B cell (primary cell): Measurements from ENCODE around the gene CAPZA1. TPM values are rescaled to one million over a fixed set of nuclear protein-coding genes. Genes with fewer than 3 reads are reported as not detected.

Experiments used
- ATAC-seq: fragments of 200-7000 bp; cut with Tn5 transposase; one replicate; pipeline ENCODE4 v1.10.0; 2021; ENCODE audit warnings: low read depth, mild to moderate bottlenecking, moderate number of reproducible peaks, moderate library complexity
- CTCF ChIA-PET: fragments of 350-600 bp; sonication (Branson Sonifier 250); formaldehyde crosslinking; loops from one replicate; lab custom pipeline; 2021; ENCODE audit warnings: antibody characterized with exemption, inconsistent platforms; lab: Charles Lee
- POLR2A ChIA-PET: fragments of 350-600 bp; sonication (Branson Sonifier 250); formaldehyde crosslinking; loops from one replicate; lab custom pipeline; 2021; ENCODE audit warnings: antibody characterized with exemption; lab: Charles Lee
- DNase-seq: peaks from one replicate; pipeline ENCODE4 v3.0.0; 2013
- H2AFZ ChIP-seq: 2 replicates; pipeline ENCODE4 v1.6.1; 2012; ENCODE audit warnings: mild to moderate bottlenecking, low read depth, low read length; ENCODE audit not compliant: insufficient read depth, poor library complexity, severe bottlenecking
- H3K27ac ChIP-seq, 2 donors: 1 replicate in 1 of 2; 2 replicates in 1 of 2; pipeline ENCODE4 v1.5.1; 2012 to 2013; ENCODE audit warnings: low read length in 2 of 2, mild to moderate bottlenecking in 2 of 2, moderate library complexity in 1 of 2
- H3K27me3 ChIP-seq, 4 experiments: fragments of 200-600 bp in 1 of 4; sonication (generic) in 1 of 4; replicated peaks in 1 of 4; 1 replicate in 2 of 4; 2 replicates in 2 of 4; pipeline versions ENCODE4 v1.6.1 to v1.7.0; 2013 to 2016; ENCODE audit warnings: low read length in 3 of 4, mild to moderate bottlenecking in 2 of 4, mixed read lengths in 1 of 4, moderate library complexity in 1 of 4; ENCODE audit not compliant: insufficient read depth in 4 of 4, control insufficient read depth in 3 of 4; ENCODE audit errors: control extremely low read depth in 1 of 4
- H3K36me3 ChIP-seq, 2 experiments: replicated peaks in 1 of 2; 1 replicate in 1 of 2; 2 replicates in 1 of 2; pipeline versions ENCODE4 v1.6.1 to v1.7.1; 2013; ENCODE audit warnings: low read length in 1 of 2; ENCODE audit not compliant: insufficient read depth in 2 of 2, control insufficient read depth in 1 of 2; ENCODE audit errors: control extremely low read depth in 1 of 2, extremely low read depth in 1 of 2
- H3K4me1 ChIP-seq, 2 donors: fragments of 200-600 bp in 1 of 2; sonication (generic) in 1 of 2; 1 replicate in 1 of 2; 2 replicates in 1 of 2; pipeline versions ENCODE4 v1.5.1 to v1.6.1; 2013 to 2017; ENCODE audit warnings: low read length in 2 of 2; ENCODE audit not compliant: control insufficient read depth in 2 of 2, insufficient read depth in 2 of 2
- H3K4me2 ChIP-seq: replicated peaks from 2 replicates; pipeline ENCODE3; 2012; ENCODE audit warnings: mild to moderate bottlenecking, low read depth, low read length; ENCODE audit not compliant: poor library complexity, severe bottlenecking
- H3K4me3 ChIP-seq, 5 experiments: fragments of 200-600 bp in 1 of 5; sonication (generic) in 1 of 5; 1 replicate in 3 of 5; 2 replicates in 2 of 5; pipeline versions ENCODE4 v1.5.1 to v1.7.0; 2011 to 2016; ENCODE audit warnings: low read length in 4 of 5, mild to moderate bottlenecking in 4 of 5, low read depth in 2 of 5, control low read depth in 1 of 5, moderate library complexity in 1 of 5; ENCODE audit not compliant: insufficient read depth in 1 of 5; ENCODE audit errors: control extremely low read depth in 1 of 5, extremely low read depth in 1 of 5
- H3K79me2 ChIP-seq: fragments of 200-600 bp; sonication (generic); one replicate; pipeline ENCODE4 v1.6.0; 2016; ENCODE audit warnings: low read length; ENCODE audit not compliant: control insufficient read depth, insufficient read depth
- H3K9ac ChIP-seq: fragments of 200-600 bp; sonication (generic); 2 replicates; pipeline ENCODE4 v1.6.1; 2017; ENCODE audit warnings: mild to moderate bottlenecking, low read length, moderate library complexity
- H3K9me3 ChIP-seq, 3 donors: one replicate each; pipeline versions ENCODE4 v1.6.1 to v1.7.1; 2013; ENCODE audit warnings: low read length in 2 of 3; ENCODE audit not compliant: control insufficient read depth in 2 of 3, insufficient read depth in 1 of 3; ENCODE audit errors: control extremely low read depth in 1 of 3
- H4K20me1 ChIP-seq: 2 replicates; pipeline ENCODE4 v1.6.0; 2012; ENCODE audit warnings: mild to moderate bottlenecking, low read length; ENCODE audit not compliant: insufficient read depth, control insufficient read depth, poor library complexity, severe bottlenecking
- H3K27ac Mint-ChIP-seq: one replicate; pipeline ENCODE4 v1.8.0; 2021; ENCODE audit warnings: mixed read lengths
- H3K27me3 Mint-ChIP-seq: one replicate; pipeline ENCODE4 v1.8.0; 2021; ENCODE audit warnings: mixed read lengths
- H3K4me1 Mint-ChIP-seq: one replicate; pipeline ENCODE4 v1.8.0; 2021; ENCODE audit warnings: mixed read lengths
- H3K4me3 Mint-ChIP-seq: one replicate; pipeline ENCODE4 v1.8.0; 2021; ENCODE audit warnings: mixed read lengths
- H3K9me3 Mint-ChIP-seq: one replicate; pipeline ENCODE4 v1.8.0; 2022; ENCODE audit warnings: mixed read lengths; ENCODE audit not compliant: insufficient read depth
- CTCF ChIP-seq: fragments of 200-600 bp; IDR thresholded peaks from one replicate; pipeline ENCODE4 v1.8.0; 2022; ENCODE audit warnings: antibody characterized with exemption, mild to moderate bottlenecking
- EZH2 ChIP-seq: IDR thresholded peaks from 2 replicates; pipeline ENCODE4 v1.6.1; 2012; ENCODE audit warnings: borderline replicate concordance, low read depth, mild to moderate bottlenecking, moderate library complexity, low read length; ENCODE audit not compliant: insufficient read depth, poor library complexity, severe bottlenecking
- WGBS: methylation state at CpG from one replicate; pipeline ENCODE4 v1.1.5; 2013; ENCODE audit warnings: missing lambda C conversion rate; ENCODE audit not compliant: insufficient coverage; 5-methylcytosine and 5-hydroxymethylcytosine counted together
- intact Hi-C: fragments of 100-400 bp; cut with micrococcal nuclease; formaldehyde crosslinking; loops from one replicate; pipeline ENCODE4 v1.10.0; 2022
- polyA plus RNA-seq: library from polyadenylated mRNA; depleted of rRNA; stranded (reverse); fragments of >200 nt; gene quantifications from 2 replicates; pipeline ENCODE4 v1.2.3, GENCODE V29; 2012
- total RNA-seq, 2 donors: library from RNA; stranded (reverse); fragments of 120-200 nt in 1 of 2; gene quantifications; 1 replicate in 1 of 2; 2 replicates in 1 of 2; pipeline versions ENCODE4 v1.2.3 to v1.2.4, GENCODE V29; 2013 to 2022

The CAPZA1 gene
- total and polyA plus RNA-seq, 2 donors (not counting 1 experiment from before 2014, with no cell fraction given) = 52.2 to 172 TPM

GRCh38 chr1:112583366-112583765 lies 36.3 kb upstream of the CAPZA1 start:
- no peak overlapping the region for H3K4me2 ChIP-seq
- no peaks in the 10 kb centered on the region for H3K4me1 ChIP-seq
- no peak for DNase-seq
- no peaks in the 10 kb centered on the region for H3K27me3 ChIP-seq
- Mint-ChIP-seq H3K27me3 (no peaks in the 10 kb centered on the region), H3K4me3 (no peak overlapping the region), H3K9me3 (no peaks in the 10 kb centered on the region), H3K27ac (no peak overlapping the region), H3K4me1 (no peaks in the 10 kb centered on the region)
- POLR2A ChIA-PET = no interaction called here
- CTCF ChIA-PET = interaction anchor here (0.8 kb wide), 1 partner anchor 119 kb away, joined by 3 read pairs; no protein-coding TSS in a partner anchor
- intact Hi-C loops = no loop called here
- H3K9me3 ChIP-seq = no peaks in the 10 kb centered on the region
- H3K27ac ChIP-seq = no peak overlapping the region
- TF ChIP-seq EZH2 (no peak), CTCF (no peak)
- H3K9ac ChIP-seq = no peak overlapping the region
- no peak for ATAC-seq
- no peaks in the 10 kb centered on the region for H4K20me1 ChIP-seq
- no peak overlapping the region for H2AFZ ChIP-seq
- H3K79me2 ChIP-seq = no peaks in the 10 kb centered on the region
- no peaks in the 10 kb centered on the region for H3K36me3 ChIP-seq
- no peak overlapping the region for H3K4me3 ChIP-seq

- no peak overlapping the region for H3K9ac ChIP-seq
- ChIA-PET CTCF (no interaction called here), POLR2A (no interaction called here)
- TF ChIP-seq CTCF = no peak
- TF ChIP-seq EZH2 = no peak
- WGBS = 100% methylated on average over 1 of the region's 1 CpG
- ATAC-seq = no peak
- no peaks in the 10 kb centered on the region for H4K20me1 ChIP-seq
- H3K9me3 ChIP-seq = peaks cover 0 to 10% (median 4%) of the 10 kb centered on the region in 3 donors
- peaks cover 7 to 13% of the 10 kb centered on the region in 2 experiments for H3K36me3 ChIP-seq
- H3K4me3 ChIP-seq = no peak overlapping the region
- intact Hi-C loops = no loop called here
- DNase-seq = no peak
- H3K79me2 ChIP-seq = no peaks in the 10 kb centered on the region
- H2AFZ ChIP-seq = no peak overlapping the region
- H3K4me2 ChIP-seq = no peak overlapping the region
- peaks cover 2% of the 10 kb centered on the region for H3K9me3 Mint-ChIP-seq
- no peaks in the 10 kb centered on the region for H3K27me3 Mint-ChIP-seq
- no peak overlapping the region for H3K27ac ChIP-seq
- H3K4me1 Mint-ChIP-seq = no peaks in the 10 kb centered on the region
- H3K27me3 ChIP-seq = no peaks in the 10 kb centered on the region
- H3K4me3 Mint-ChIP-seq = no peak overlapping the region
- no peaks in the 10 kb centered on the region for H3K4me1 ChIP-seq
- H3K27ac Mint-ChIP-seq = no peak overlapping the region
Observed at GRCh38 chr1:112589766-112590165, 29.9 kb upstream of the CAPZA1 start.
